SK-N-SH (cell line): ENCODE data around the gene DPY19L1. TPM values are rescaled to one million over a fixed set of nuclear protein-coding genes. Genes with fewer than 3 reads are reported as not detected.

Experiments used
- CTCF ChIA-PET: fragments of 300-600, 350-600 bp; formaldehyde crosslinking; extraction: SDS; loops from one replicate; lab custom pipeline; 2021; lab: Yijun Ruan, JAX
- POLR2A ChIA-PET: fragments of 350-600 bp; sonication (Branson Sonifier 250); formaldehyde crosslinking; extraction: SDS; loops from one replicate; lab custom pipeline; 2020; ENCODE audit warnings: antibody characterized with exemption, inconsistent platforms; lab: Yijun Ruan, JAX
- DNase-seq: peaks from one replicate; pipeline ENCODE4 v3.0.0; 2012
- H2AFZ ChIP-seq: fragments of 200-600 bp; sonication (generic); 2 replicates; pipeline ENCODE4 v1.8.1; 2016; ENCODE audit warnings: antibody characterized with exemption, mild to moderate bottlenecking, low read depth
- H3F3A ChIP-seq: fragments of 200-600 bp; sonication (generic); replicated peaks from 2 replicates; pipeline ENCODE3; 2016; ENCODE audit warnings: antibody characterized with exemption, mild to moderate bottlenecking; ENCODE audit not compliant: insufficient read depth
- H3K27ac ChIP-seq, 2 experiments: fragments of 200-500 bp in 1 of 2; fragments of 200-600 bp in 1 of 2; sonication (Bioruptor generic) in 1 of 2; sonication (generic), shearing (Covaris generic) in 1 of 2; 2 replicates each; pipeline versions ENCODE4 v1.5.1 to v1.6.1; 2014 to 2016; ENCODE audit warnings: low read depth in 2 of 2, inconsistent platforms in 1 of 2, low read length in 1 of 2, mild to moderate bottlenecking in 1 of 2, mixed read lengths in 1 of 2
- H3K27me3 ChIP-seq: fragments of 200-600 bp; sonication (generic), shearing (Covaris generic); 2 replicates; pipeline ENCODE4 v1.6.1; 2016; ENCODE audit warnings: mixed run types; ENCODE audit not compliant: insufficient read depth
- H3K36me3 ChIP-seq, 2 experiments: fragments of 200-500 bp in 1 of 2; fragments of 200-600 bp in 1 of 2; sonication (Bioruptor generic) in 1 of 2; sonication (generic) in 1 of 2; replicated peaks in 1 of 2; 2 replicates each; pipeline versions ENCODE3 to v1.5.1; 2014 to 2016; ENCODE audit warnings: low read length in 1 of 2, mild to moderate bottlenecking in 1 of 2; ENCODE audit not compliant: insufficient read depth in 2 of 2, control insufficient read depth in 1 of 2
- H3K4me1 ChIP-seq, 2 experiments: fragments of 200-500 bp in 1 of 2; fragments of 200-600 bp in 1 of 2; sonication (Bioruptor generic) in 1 of 2; sonication (generic), shearing (Covaris generic) in 1 of 2; 2 replicates each; pipeline versions ENCODE4 v1.5.1 to v1.6.1; 2014 to 2016; ENCODE audit warnings: low read depth in 1 of 2, low read length in 1 of 2, mixed run types in 1 of 2; ENCODE audit not compliant: insufficient read depth in 2 of 2, control insufficient read depth in 1 of 2
- H3K4me2 ChIP-seq: fragments of 200-600 bp; sonication (generic), shearing (Covaris generic); 2 replicates; pipeline ENCODE4 v1.6.1; 2017; ENCODE audit warnings: mixed run types
- H3K4me3 ChIP-seq, 2 experiments: fragments of 200-500 bp in 1 of 2; fragments of 200-600 bp in 1 of 2; sonication (Bioruptor generic) in 1 of 2; sonication (generic), shearing (Covaris generic) in 1 of 2; 2 replicates each; pipeline versions ENCODE4 v1.5.1 to v1.8.1; 2014 to 2016; ENCODE audit warnings: low read depth in 2 of 2, inconsistent platforms in 1 of 2, low read length in 1 of 2, mild to moderate bottlenecking in 1 of 2, mixed read lengths in 1 of 2, moderate library complexity in 1 of 2
- H3K79me2 ChIP-seq: fragments of 200-600 bp; sonication (generic); 2 replicates; pipeline ENCODE4 v1.8.1; 2017; ENCODE audit warnings: mild to moderate bottlenecking; ENCODE audit not compliant: insufficient read depth
- H3K9ac ChIP-seq: fragments of 200-600 bp; sonication (generic); 2 replicates; pipeline ENCODE4 v1.6.1; 2017; ENCODE audit warnings: mixed run types
- H3K9me2 ChIP-seq: fragments of 200-600 bp; sonication (generic); 2 replicates; pipeline ENCODE4 v1.6.1; 2017; ENCODE audit warnings: mixed run types
- H3K9me3 ChIP-seq: fragments of 200-600 bp; sonication (generic); 2 replicates; pipeline ENCODE4 v1.6.1; 2017; ENCODE audit warnings: mixed run types, mild to moderate bottlenecking, moderate library complexity
- H4K20me1 ChIP-seq: fragments of 200-600 bp; sonication (generic); 2 replicates; pipeline ENCODE4 v1.6.1; 2017; ENCODE audit warnings: mild to moderate bottlenecking, mixed run types; ENCODE audit not compliant: insufficient read depth
- CHD2 ChIP-seq: fragments of 150-350 bp; IDR thresholded peaks from 2 replicates; pipeline ENCODE4 v1.6.1; 2018; ENCODE audit warnings: low read length; ENCODE audit not compliant: partially characterized antibody
- ELF1 ChIP-seq: IDR thresholded peaks from 2 replicates; pipeline ENCODE4 v1.4.0; 2012
- EP300 ChIP-seq, 2 experiments: IDR thresholded peaks; 2 replicates each; pipeline versions ENCODE4 v1.4.0 to v1.6.1; 2012; ENCODE audit warnings: borderline replicate concordance in 1 of 2, low read depth in 1 of 2, low read length in 1 of 2
- FOSL2 ChIP-seq: IDR thresholded peaks from 2 replicates; pipeline ENCODE4 v1.4.0; 2012; ENCODE audit warnings: low read depth, mild to moderate bottlenecking, moderate library complexity, borderline replicate concordance
- FOXM1 ChIP-seq: IDR thresholded peaks from 2 replicates; pipeline ENCODE4 v1.4.0; 2012; ENCODE audit warnings: low read depth, mild to moderate bottlenecking
- GABPA ChIP-seq: IDR thresholded peaks from 2 replicates; pipeline ENCODE4 v1.4.0; 2012; ENCODE audit warnings: low read depth, mild to moderate bottlenecking
- GATA2 ChIP-seq: sonication (generic); formaldehyde crosslinking; IDR thresholded peaks from 2 replicates; pipeline ENCODE4 v1.5.0; 2020; ENCODE audit warnings: mild to moderate bottlenecking, missing genetic modification reagents
- IRF3 ChIP-seq: fragments of 150-350 bp; IDR thresholded peaks from 2 replicates; pipeline ENCODE4 v1.6.1; 2016; ENCODE audit warnings: mild to moderate bottlenecking, low read depth, low read length
- JUND ChIP-seq: IDR thresholded peaks from 2 replicates; pipeline ENCODE4 v1.4.0; 2012
- MXI1 ChIP-seq: IDR thresholded peaks from 2 replicates; pipeline ENCODE4 v1.6.1; 2012; ENCODE audit warnings: mild to moderate bottlenecking, low read depth, low read length, improper control_type of control experiment
- NFIC ChIP-seq: IDR thresholded peaks from 2 replicates; pipeline ENCODE4 v1.4.0; 2012; ENCODE audit warnings: borderline replicate concordance
- PBX3 ChIP-seq: IDR thresholded peaks from 2 replicates; pipeline ENCODE4; 2012
- RAD21 ChIP-seq: IDR thresholded peaks from 2 replicates; pipeline ENCODE4 v1.6.1; 2012; ENCODE audit warnings: mild to moderate bottlenecking, low read length
- RCOR1 ChIP-seq: fragments of 150-350 bp; IDR thresholded peaks from 2 replicates; pipeline ENCODE4 v1.6.1; 2017; ENCODE audit warnings: antibody characterized with exemption, low read length
- RXRA ChIP-seq: IDR thresholded peaks from 2 replicates; pipeline ENCODE4 v1.4.0; 2012; ENCODE audit warnings: low read depth, mild to moderate bottlenecking, borderline replicate concordance
- TAF1 ChIP-seq: IDR thresholded peaks from 2 replicates; pipeline ENCODE4 v1.6.1; 2012; ENCODE audit warnings: low read depth, mild to moderate bottlenecking, low read length, moderate library complexity, borderline replicate concordance
- TCF12 ChIP-seq: IDR thresholded peaks from 2 replicates; pipeline ENCODE4 v1.4.0; 2012
- TEAD4 ChIP-seq: IDR thresholded peaks from 2 replicates; pipeline ENCODE4 v1.4.0; 2012; ENCODE audit warnings: mild to moderate bottlenecking, borderline replicate concordance; ENCODE audit not compliant: insufficient read depth
- YY1 ChIP-seq: IDR thresholded peaks from 2 replicates; pipeline ENCODE4 v1.4.0; 2012; ENCODE audit warnings: low read depth, mild to moderate bottlenecking
- WGBS: methylation state at CpG from one replicate; pipeline ENCODE4 v1.1.6; 2017; ENCODE audit warnings: low lambda C conversion rate; 5-methylcytosine and 5-hydroxymethylcytosine counted together
- polyA plus RNA-seq, 3 experiments: library from polyadenylated mRNA; depleted of rRNA; stranded (reverse); fragments of >200 nt; gene quantifications; 2 replicates each; pipeline ENCODE4 v1.2.3, GENCODE V29; 2012

The DPY19L1 gene
- polyA plus RNA-seq, 1 of the 3 experiments (the other 2 are of a cell fraction): 27.7 TPM

- H2AFZ ChIP-seq: no peak overlapping the region
- no peaks in the 10 kb centered on the region for H3K9me3 ChIP-seq
- POLR2A ChIA-PET: no interaction called here
- peaks cover 0 to 18% of the 10 kb centered on the region in 2 experiments for H3K36me3 ChIP-seq
- H4K20me1 ChIP-seq: peaks cover 3% of the 10 kb centered on the region
- H3K4me1 ChIP-seq: peaks cover 6 to 23% of the 10 kb centered on the region in 2 experiments
- DNase-seq: no peak
- peak overlapping the region; percentile 65; the same call in 1 of the 2 replicates for H3K9ac ChIP-seq
- peak overlapping the region in 1 of 2 experiments; percentile 16; a peak in 1 of 4 replicates for H3K4me3 ChIP-seq
- H3K27me3 ChIP-seq: no peaks in the 10 kb centered on the region
- H3K9me2 ChIP-seq: no peaks in the 10 kb centered on the region
- H3K79me2 ChIP-seq: peaks cover 36% of the 10 kb centered on the region
- WGBS: 5% methylated on average over 7 of the region's 7 CpGs
- CTCF ChIA-PET: interaction anchor here (0.7 kb wide), 1 partner anchor 17 kb away, joined by 3 read pairs; no protein-coding TSS in a partner anchor
- TF ChIP-seq RAD21 (no peak), TEAD4 (no peak), RXRA (peak; percentile 62; the same call in 1 of the 2 replicates), EP300 (IDR thresholded peaks at IDR 0.05; ENCODE audit: borderline replicate concordance in 1 of 2, low read depth in 1 of 2, low read length in 1 of 2) (peak in 1 of 2 experiments; percentile 71; a peak in 2 of 4 replicates), YY1 (no peak), PBX3 (peak; percentile 46), TCF12 (peak; percentile 74), NFIC (peak; percentile 82), ELF1 (peak; percentile 39; the same call in 1 of the 2 replicates), FOSL2 (peak; percentile 78), TAF1 (no peak), GABPA (no peak), JUND (peak; percentile 73), MXI1 (no peak), CHD2 (no peak), RCOR1 (no peak), IRF3 (no peak), FOXM1 (0 out of 2 replicates have a peak, but pooled peaks have one; percentile 3), GATA2 (CRISPR knock-in tag) (no peak)
- peak overlapping the region; percentile 54 for H3K4me2 ChIP-seq
- H3K27ac ChIP-seq: peak overlapping the region; percentile 70 to 99
- H3F3A ChIP-seq: peaks cover 31% of the 10 kb centered on the region
These were observed 33.5 kb downstream of the DPY19L1 start for GRCh38 chr7:35003679-35004303.
